Thoracic aorta (tissue), 2 donors: ENCODE measurements around the gene UBXN11. TPM values are rescaled to one million over a fixed set of nuclear protein-coding genes. Genes with fewer than 3 reads are reported as not detected.

Experiments used
- ATAC-seq: fragments of 150-250 bp; one replicate; pipeline ENCODE4 v1.8.0; 2017; ENCODE audit warnings: low read depth; ENCODE audit not compliant: insufficient number of reproducible peaks, low FRiP score
- DNase-seq: peaks from one replicate; pipeline ENCODE4 v3.0.0-alpha.2; 2020; ENCODE audit warnings: low spot score
- H3K27ac ChIP-seq, 2 donors: fragments of 200-600 bp; sonication (generic); 1 replicate in 1 of 2; 2 replicates in 1 of 2; pipeline ENCODE4 v1.5.1; 2016; ENCODE audit warnings: mild to moderate bottlenecking in 2 of 2, moderate library complexity in 2 of 2
- H3K27me3 ChIP-seq: fragments of 200-600 bp; sonication (generic); replicated peaks from 2 replicates; pipeline ENCODE4 v1.6.0; 2016; ENCODE audit warnings: mild to moderate bottlenecking; ENCODE audit not compliant: insufficient read depth
- H3K36me3 ChIP-seq: fragments of 200-600 bp; sonication (generic); one replicate; pipeline ENCODE4 v1.5.1; 2016
- H3K4me1 ChIP-seq, 2 donors: fragments of 200-600 bp; sonication (generic); 1 replicate in 1 of 2; 2 replicates in 1 of 2; pipeline versions ENCODE4 v1.5.1 to v1.6.0; 2016; ENCODE audit warnings: low read depth in 2 of 2, mild to moderate bottlenecking in 1 of 2; ENCODE audit not compliant: control insufficient read depth in 1 of 2
- H3K4me3 ChIP-seq: fragments of 200-600 bp; sonication (generic); 2 replicates; pipeline ENCODE4 v1.5.1; 2016; ENCODE audit warnings: mild to moderate bottlenecking
- H3K9me3 ChIP-seq: fragments of 200-600 bp; sonication (generic); 2 replicates; pipeline ENCODE4 v1.5.1; 2016
- total RNA-seq, 2 donors: library from RNA; depleted of rRNA; stranded (reverse); fragments of >200 nt; gene quantifications; one replicate each; pipeline versions ENCODE4 v1.1.0 to v1.2.3, GENCODE V29; 2016
- TF ChIP-seq, protein P1 (sequence below): fragments of 200-600 bp; sonication (generic); IDR thresholded peaks from one replicate; pipeline ENCODE4 v1.5.1; 2019; ENCODE audit warnings: antibody characterized with exemption

UBXN11 gene
- total RNA-seq, 2 donors from 2014 or later: 9.6 to 23.2 TPM

DNA sequence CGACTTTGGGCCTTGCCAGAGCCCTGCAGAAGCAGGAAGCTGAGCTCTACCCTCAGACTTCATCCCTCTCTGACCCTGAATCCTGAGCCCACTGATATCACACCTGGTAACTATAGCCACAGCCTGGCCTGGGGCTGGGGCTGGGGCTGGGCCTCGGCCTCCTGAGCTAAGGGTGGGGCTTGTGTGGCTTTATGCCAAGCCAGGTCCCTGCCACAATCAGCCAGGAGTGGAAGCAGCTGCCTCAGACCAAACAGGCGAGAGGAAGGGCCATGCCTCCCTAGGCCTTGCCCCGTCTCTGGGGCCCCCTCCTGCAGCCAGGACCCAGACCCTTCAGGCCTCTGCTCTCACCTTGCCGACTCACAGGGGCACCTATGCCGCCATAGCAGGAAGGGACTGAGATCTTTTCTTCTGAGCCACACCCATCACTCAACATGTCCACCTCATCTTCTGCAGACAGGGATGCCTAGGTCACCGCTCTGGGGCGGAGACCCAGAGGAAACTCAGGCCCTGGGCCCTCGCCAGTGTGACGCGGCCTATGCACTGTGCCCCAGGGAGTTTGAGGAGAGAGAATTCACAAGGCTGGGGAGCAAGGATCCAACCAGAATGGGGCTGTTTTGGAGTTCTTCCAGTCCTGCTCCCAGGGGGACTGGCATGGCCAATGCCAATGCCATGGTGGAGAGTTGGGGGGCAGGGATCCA lies 5.7 kb downstream of the UBXN11 start:
- no peaks in the 10 kb centered on the region for H3K27me3 ChIP-seq
- no peaks in the 10 kb centered on the region for H3K9me3 ChIP-seq
- H3K36me3 ChIP-seq: peaks cover 2% of the 10 kb centered on the region
- TF ChIP-seq, protein P1, sequence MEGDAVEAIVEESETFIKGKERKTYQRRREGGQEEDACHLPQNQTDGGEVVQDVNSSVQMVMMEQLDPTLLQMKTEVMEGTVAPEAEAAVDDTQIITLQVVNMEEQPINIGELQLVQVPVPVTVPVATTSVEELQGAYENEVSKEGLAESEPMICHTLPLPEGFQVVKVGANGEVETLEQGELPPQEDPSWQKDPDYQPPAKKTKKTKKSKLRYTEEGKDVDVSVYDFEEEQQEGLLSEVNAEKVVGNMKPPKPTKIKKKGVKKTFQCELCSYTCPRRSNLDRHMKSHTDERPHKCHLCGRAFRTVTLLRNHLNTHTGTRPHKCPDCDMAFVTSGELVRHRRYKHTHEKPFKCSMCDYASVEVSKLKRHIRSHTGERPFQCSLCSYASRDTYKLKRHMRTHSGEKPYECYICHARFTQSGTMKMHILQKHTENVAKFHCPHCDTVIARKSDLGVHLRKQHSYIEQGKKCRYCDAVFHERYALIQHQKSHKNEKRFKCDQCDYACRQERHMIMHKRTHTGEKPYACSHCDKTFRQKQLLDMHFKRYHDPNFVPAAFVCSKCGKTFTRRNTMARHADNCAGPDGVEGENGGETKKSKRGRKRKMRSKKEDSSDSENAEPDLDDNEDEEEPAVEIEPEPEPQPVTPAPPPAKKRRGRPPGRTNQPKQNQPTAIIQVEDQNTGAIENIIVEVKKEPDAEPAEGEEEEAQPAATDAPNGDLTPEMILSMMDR: no peak
- H3K4me3 ChIP-seq: no peak overlapping the region
- H3K27ac ChIP-seq: no peak overlapping the region
- ATAC-seq (no peak), DNase-seq (no peak)
- peaks cover 2% of the 10 kb centered on the region in 2 donors for H3K4me1 ChIP-seq

DNA sequence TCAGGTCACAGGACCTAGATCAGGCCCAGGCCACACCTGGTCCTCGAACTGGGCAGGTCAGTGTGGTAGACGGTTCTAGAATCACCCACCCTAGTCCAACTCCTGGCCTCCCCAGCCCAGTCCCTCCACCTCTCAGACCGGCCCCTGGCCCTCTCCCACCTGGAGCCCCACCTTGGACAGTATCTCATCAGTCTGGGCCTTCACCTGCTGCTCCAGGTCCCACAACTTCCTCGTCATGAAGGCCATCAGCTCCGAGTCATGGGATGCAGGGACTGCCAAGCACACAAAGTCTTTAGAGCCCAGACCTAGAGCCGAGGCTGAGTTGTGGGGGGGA lies 8.7 kb downstream of the UBXN11 start:
- Histone ChIP-seq H3K27me3 (no peaks in the 10 kb centered on the region), H3K27ac (no peak overlapping the region), H3K36me3 (peaks cover 2% of the 10 kb centered on the region), H3K4me3 (no peak overlapping the region), H3K4me1 (no peaks in the 10 kb centered on the region), H3K9me3 (no peaks in the 10 kb centered on the region)
- TF ChIP-seq, protein P1: no peak
- no peak for DNase-seq
- no peak for ATAC-seq

DNA sequence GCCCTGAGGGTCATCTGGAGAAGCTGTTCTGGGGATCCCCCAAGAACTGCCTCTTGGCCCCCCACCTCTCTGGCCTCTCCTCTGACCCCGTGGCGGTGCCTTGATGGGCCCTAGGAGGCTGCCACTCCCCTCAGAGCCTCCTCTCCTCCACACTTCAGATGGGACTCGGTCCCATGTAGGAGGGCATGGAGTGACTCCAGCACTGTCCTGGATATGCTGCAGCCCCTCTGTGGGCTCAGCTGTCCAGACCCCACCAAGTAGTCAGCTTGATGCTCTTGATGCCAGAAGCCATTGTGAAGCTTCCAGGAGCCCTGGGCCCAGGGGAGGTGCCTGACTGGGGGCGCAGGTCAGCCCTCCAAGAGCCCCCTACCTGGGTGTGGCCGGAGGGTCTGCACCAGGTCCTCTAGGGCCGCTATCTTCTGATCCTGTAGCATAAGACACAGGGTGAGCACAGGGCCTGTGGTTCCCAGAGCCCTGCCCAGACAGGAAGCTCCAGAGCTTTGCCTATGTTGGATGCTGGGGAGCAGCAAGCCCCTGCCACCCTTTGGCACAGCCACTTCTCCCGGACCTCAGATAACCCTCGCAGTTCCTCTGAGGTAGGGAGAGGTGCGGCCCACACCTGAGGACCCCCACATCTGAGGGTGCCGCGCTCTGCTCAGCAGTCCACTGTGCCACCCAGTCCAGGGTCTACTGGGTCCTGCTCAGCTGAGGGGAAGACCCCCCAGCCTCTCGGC lies 9.2 kb downstream of the UBXN11 start:
- H3K4me3 ChIP-seq: no peak overlapping the region
- H3K27me3 ChIP-seq: no peaks in the 10 kb centered on the region
- ATAC-seq: no peak
- TF ChIP-seq, protein P1: no peak
- H3K9me3 ChIP-seq: no peaks in the 10 kb centered on the region
- peaks cover 2% of the 10 kb centered on the region for H3K36me3 ChIP-seq
- no peak overlapping the region for H3K27ac ChIP-seq
- DNase-seq: no peak
- H3K4me1 ChIP-seq: no peaks in the 10 kb centered on the region

DNA sequence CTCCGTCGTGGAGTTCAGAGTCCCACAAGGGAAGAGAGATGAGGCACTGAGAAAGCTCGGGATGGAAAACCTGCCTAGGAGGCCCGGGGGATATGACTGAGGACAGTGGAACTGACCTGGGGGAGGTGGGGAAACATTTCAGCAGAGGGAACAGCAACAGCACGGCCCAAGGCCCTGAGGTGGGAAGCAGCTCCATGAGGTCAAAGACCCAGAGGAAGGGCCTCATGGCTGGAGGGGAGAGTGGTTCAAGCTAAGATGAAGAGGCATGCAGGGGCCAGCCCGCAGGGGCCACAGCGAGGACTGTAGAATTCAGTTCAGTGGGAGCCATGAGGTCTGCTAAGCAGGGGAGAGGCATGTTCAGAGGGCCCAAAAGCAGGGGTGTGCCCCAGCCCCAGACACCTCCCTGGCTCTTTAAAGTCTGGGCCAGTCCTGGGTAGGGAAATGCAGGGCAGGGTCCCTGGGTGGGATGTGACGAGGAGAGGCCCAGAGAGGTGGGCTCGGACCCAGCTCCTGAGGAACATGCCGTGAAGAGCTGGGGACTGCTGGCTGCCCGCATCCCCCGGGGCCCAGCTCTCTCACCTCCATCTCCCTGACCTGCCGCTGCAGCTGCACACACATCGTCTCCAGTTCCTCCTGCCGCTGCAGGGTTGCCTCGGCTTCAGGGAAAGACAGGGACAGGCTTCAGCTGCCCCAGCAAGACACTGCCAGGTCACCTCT lies 9.9 kb downstream of the UBXN11 start:
- Histone ChIP-seq H3K4me1 (no peaks in the 10 kb centered on the region), H3K4me3 (no peak overlapping the region), H3K36me3 (peaks cover 2% of the 10 kb centered on the region), H3K9me3 (no peaks in the 10 kb centered on the region), H3K27me3 (no peaks in the 10 kb centered on the region), H3K27ac (no peak overlapping the region)
- no peak for DNase-seq
- TF ChIP-seq, protein P1: no peak
- ATAC-seq: no peak
